Stimulated activated CD4-positive, alpha-beta T cell treated with anti-CD3 and anti-CD28 coated beads, Interleukin-15, amount 100 ng/mL, for 24 hours (primary cell): Measurements from ENCODE around the gene RAB24.

ENCODE experiments used
- DNase-seq: peaks from one replicate; pipeline ENCODE4 v3.0.0-alpha.2; 2020

The RAB24 gene

DNA sequence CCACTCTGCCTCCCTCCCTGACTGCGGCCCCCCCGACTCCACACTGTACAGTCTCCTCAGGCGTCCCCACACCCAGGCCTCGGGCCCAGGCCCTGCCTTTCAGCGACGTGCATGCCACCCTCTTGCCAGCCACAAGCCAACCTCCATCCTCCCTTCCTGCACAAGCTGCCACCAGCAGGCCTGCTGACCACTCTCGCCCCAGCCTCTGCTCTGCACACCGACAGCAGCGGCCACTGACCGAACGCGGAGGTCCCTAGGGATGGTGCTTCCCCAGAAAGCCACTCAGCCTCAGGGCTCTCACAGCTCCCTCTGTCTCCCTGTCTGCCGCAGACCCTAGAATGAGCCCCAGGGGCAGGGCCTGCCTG, 29.4 kb upstream of the RAB24 start:
- DNase-seq = no peak

DNA sequence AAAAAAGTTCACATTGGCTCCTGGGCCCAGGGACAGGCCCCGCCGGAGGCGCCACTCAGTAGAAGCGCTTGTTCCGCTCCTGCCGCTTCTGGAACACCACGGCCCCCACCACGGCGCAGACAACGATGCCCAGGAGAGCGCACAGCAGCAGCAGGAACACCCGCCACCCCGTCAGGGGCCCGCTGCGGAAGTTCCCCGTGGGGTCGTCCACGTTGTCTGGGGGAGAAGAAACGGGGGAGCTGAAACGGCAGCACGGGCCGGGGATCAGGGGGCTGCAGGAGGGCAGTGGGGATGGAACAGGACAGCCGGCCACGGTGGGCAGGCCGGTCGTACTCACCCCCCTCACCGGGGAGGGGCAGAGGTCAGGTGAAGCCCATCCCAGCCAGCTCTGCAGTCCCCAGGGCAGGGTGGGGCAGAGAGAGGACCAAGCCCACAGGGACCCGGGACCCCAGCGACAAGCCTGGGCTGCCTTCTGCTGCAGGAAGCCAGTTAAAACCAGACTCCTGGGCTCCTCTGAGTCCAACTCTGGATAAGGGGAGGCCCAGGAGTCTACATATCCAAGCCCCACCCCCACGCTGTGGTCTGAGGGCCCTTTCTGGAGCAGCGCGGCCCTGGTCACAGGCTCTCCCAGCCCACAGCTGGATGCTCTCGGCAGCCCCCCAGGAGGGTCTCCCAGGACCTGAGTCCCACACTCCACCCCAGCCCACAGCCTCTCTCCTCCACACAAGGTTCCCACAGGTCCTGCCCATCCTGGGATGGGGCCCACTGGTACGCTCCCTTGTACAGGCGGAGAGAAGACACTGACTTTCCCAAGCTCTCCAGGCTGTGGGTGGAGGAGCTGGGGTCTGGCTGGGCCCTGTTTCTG, 28.7 kb upstream of the RAB24 start:
- no peak for DNase-seq

DNA sequence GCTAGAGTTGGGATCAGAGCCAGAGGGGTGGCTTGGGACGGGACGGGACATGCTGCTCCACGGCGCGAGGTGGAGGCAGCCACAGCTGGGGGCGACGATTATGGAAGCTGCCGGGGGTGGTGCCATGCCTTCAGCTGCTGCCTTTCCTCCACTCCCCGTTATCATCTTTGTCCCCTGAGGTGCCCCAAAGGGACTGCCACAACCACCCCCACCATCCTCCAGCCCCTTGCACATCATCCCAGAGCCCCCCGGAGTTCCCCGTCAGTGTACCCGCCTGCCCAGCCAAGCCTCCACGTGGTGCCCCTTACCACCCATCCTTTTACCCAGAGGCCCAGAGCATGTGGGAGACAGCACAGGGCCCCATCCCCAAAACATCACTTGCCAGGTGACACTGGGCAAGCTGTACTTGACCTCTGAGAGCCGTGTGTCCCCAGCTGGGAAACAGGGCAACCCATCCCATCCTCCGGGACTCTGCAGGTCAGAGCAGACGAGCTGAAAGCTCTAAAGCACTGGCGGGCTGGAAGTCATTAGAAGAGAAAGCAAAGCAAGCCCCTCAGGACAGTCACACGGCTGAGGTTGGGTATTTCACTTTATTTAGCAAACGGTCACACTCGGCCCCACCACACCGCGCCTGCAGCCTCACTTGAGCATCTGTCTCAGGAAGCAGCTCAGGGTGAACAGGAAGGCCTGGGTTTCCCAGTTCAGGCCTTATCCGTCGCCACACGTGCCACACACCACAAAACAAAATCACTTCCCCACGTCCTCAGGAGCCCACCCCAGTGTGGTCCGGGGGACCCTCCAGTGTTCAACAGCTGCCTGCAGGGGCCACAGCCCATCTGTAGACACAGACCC, 27.7 kb upstream of the RAB24 start:
- no peak for DNase-seq

GRCh38 chr5:177329883-177330282, 26.4 kb upstream of the RAB24 start:
- DNase-seq = no peak

- DNase-seq = no peak
Observed at GRCh38 chr5:177328545-177329231, 25.2 kb upstream of the RAB24 start.

GRCh38 chr5:177327539-177328522, 24.3 kb upstream of the RAB24 start:
- peak; percentile 17 for DNase-seq

GRCh38 chr5:177325868-177326381, 22.4 kb upstream of the RAB24 start:
- DNase-seq = no peak

- no peak for DNase-seq
Observed at GRCh38 chr5:177320879-177321278, 17.4 kb upstream of the RAB24 start.

DNA sequence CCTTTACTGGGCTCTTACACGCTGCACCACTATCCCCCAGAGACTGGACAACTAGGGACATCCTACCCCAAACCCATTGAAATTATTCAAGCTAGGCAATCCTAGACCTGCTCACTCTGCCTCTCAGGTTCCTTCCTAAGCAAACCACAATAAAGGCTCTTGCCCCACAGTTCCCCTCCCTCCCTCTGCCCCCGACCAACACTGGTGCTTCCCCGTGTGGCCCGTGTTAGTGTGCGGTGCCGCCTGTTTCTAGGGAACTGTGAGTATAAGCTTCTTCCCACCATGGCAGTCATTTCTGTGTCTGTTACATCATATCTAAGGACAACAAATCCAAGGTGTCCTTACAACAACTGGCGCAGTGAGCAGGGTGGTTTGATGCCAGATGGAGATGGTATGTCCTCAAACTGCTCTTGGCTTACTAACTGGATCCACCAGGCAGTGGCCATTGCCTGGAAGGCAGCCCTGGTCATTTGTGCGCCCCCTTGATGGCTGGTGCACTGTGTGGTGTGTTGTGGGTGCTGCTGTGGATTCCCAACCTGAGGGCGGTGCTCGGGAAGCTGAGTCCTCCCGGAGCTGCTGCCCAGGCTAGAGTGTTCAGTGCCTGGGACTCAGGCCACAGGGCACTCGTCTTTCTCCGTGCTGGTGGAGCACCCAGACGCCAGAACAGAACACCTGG, 16.5 kb upstream of the RAB24 start:
- DNase-seq = no peak

- peak; percentile 83 for DNase-seq
Observed at GRCh38 chr5:177317959-177318377, 14.4 kb upstream of the RAB24 start.

- DNase-seq = no peak
Observed at GRCh38 chr5:177316005-177316404, 12.5 kb upstream of the RAB24 start.

- no peak for DNase-seq
Observed at GRCh38 chr5:177315411-177315810, 11.9 kb upstream of the RAB24 start.

GRCh38 chr5:177314376-177315342, 11.1 kb upstream of the RAB24 start:
- no peak for DNase-seq

DNA sequence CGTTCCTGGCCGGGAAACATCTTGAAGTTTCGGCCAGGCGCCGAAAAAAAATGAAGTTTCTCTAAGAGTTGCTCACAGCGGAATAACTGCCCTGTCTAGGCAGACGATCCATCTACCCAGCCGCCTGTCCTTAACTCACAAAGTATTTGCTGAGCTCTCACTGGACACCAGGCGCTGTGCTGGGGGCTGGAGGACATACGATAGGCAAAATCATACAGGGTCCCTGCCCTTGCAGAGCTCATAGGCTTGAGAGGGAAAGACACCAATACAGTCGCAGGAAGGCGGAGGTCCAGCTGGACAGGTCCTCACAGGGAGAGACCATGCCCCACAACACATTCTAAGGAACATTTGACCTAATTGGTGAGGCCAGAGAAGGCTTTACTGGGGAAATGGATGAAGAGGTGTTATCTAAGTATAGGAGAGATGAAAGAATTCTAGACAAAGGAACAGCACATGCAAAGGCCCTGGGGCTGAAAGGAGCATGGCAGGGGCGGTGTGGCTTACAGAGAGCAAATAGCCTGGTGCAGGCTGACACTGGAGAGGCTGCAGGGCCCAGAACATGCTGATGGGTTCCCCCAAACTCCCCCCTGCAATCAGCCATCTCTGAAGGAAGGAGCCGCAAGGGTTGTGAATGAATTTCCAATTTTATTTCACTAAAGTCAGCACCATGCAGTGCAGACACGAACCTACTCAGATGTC, 10.2 kb upstream of the RAB24 start:
- no peak for DNase-seq

DNA sequence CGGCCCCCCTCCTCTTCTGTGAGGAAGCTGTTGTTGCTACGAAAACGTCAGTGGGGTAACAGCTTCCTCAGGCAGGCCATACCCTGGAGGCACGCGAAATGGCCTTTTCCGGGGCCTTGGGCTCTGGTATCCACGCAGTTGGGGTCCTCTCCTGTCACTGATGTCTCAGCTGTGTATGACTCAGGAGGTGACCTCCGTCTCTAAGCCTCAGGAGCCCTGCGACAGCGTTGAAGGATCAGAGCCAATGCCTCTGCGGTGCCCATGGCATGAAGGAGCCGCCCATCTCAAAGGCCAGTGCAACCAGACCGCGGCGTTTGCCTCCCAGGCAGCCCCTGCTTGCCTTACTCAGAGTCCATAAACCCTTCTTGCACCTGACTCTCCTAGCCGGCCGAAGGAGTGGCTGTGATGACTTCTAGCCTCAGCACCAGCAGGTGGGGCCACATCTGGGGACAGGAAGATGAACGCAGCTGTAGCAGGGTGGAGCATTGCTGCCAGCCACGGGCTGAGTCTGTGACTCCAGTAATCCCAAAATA, 9.2 kb upstream of the RAB24 start:
- peak; percentile 73 for DNase-seq

- DNase-seq = peak; percentile 100
Observed at GRCh38 chr5:177311723-177312648, 8.5 kb upstream of the RAB24 start, which contains the start of gene MXD3. Gene MXD3 (minus strand): TSS chr5:177311898. CDS start chr5:177311830, 68 bp downstream.

- no peak for DNase-seq
Observed at GRCh38 chr5:177311392-177311722, 7.8 kb upstream of the RAB24 start.
